ENCODE data around the gene FAM89B.

DNA sequence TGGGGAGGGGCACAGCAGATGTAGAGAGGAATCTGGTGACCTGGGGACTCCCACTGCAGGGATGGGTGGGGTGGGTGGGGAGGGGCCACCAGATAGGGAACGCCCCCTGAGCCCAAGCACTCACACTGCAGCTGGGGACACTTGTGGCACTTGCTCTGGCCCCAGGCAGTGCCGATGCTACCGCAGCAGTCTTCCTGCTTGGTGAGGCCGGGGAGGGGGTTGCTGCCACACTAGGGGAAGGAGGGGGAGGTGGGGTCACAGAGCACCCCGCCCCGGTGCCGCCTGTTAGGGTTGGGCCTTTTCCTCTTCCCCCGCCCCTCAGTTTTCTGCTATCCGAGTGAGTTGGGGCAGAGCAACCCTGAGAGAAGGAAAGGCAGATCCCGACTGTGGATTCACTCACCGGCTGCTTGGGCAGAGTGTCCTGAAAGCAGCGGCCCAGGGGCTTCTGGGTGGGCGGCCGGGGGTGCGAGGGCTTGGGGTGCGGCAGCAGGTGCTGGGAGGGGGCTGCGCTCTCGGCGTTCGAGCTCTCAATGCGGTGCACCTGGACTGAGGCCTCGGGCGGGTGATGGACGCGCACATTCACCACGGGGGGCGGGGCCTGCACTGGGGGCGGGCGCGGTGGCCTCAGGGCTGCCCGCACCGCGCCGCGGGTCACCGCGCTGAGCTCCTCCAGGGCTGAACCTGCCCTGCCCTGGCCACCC lies 18.9 kb upstream of the FAM89B start:
- TF ChIP-seq, protein P1, sequence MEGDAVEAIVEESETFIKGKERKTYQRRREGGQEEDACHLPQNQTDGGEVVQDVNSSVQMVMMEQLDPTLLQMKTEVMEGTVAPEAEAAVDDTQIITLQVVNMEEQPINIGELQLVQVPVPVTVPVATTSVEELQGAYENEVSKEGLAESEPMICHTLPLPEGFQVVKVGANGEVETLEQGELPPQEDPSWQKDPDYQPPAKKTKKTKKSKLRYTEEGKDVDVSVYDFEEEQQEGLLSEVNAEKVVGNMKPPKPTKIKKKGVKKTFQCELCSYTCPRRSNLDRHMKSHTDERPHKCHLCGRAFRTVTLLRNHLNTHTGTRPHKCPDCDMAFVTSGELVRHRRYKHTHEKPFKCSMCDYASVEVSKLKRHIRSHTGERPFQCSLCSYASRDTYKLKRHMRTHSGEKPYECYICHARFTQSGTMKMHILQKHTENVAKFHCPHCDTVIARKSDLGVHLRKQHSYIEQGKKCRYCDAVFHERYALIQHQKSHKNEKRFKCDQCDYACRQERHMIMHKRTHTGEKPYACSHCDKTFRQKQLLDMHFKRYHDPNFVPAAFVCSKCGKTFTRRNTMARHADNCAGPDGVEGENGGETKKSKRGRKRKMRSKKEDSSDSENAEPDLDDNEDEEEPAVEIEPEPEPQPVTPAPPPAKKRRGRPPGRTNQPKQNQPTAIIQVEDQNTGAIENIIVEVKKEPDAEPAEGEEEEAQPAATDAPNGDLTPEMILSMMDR (conservative IDR thresholded peaks at IDR 0.05 in 1 of 2, IDR thresholded peaks at IDR 0.05 in 1 of 2; ENCODE audit: extremely low read depth in 1 of 2, insufficient read depth in 1 of 2, low read depth in 1 of 2, low read length in 2 of 2) = no peak
- TF ChIP-seq EZH2 (IDR thresholded peaks at IDR 0.05; ENCODE audit: borderline replicate concordance, low read length) = no peak

All from mammary epithelial cell (primary cell).